GM21367 (cell line): ENCODE data around the gene MCM6.
A peak's percentile ranks its signal among the peaks of the same experiment; 100 is the strongest.

ENCODE experiments used
- ATAC-seq: cut with Tn5 transposase; IDR thresholded peaks from one replicate; pipeline ENCODE4 v1.9.1; 2021; ENCODE audit not compliant: unreplicated experiment

MCM6 gene

DNA sequence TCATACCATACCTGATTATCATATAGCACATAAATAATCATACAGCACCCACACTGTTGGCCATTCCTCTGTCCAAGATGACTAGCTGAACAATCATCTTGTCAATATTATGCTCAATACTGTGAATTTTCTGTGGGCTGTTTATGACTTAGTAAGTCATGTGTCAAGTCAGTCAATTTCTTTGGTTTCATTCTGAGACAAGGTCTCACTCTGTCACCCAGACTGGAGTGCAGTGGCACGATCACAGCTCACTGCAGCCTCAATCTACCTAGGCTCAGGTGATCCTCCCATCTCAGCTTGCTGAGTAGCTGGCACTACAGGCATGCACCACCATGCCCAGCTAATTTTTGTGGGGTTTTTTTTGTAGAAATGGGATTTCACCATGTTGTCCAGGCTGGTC lies 5.7 kb downstream of the MCM6 start:
- peak; percentile 39 for ATAC-seq

DNA sequence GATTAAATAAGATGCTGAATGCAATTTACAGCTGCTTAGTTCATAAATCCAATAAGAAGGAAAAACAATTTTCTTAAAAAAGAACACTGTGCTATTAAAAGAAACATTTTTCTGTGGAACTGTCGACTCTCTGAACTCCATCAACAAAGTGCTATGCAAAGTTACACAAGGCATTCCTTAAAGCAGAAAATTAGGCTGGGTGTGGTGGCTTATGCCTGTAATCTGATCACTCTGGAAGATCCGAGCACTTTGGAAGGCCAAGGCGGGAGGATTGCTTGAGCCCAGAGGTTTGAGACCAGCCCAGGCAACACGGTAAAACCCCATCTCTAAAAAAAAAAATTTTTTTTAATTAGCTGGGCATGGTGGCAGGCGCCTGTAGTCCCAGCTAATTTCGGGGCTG lies 13.0 kb downstream of the MCM6 start:
- ATAC-seq, result no peak

DNA sequence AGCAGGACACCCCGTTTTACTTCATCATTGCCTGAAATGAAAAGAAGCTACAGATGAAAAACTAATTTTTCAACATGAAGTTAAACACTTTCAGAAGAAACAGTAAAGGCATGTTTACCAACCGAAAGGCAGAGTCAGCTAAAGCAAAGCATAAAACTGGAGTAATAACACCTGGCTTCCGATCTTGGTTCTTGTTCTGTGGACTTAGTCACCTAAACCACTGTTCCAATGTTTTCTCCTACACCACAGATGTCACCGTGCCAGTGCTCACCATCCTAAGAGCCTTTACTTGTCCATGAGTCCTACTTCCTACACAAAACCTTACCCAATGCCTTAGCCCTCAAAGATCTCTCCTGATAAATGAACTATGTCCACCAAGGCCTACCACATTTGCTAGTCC lies 13.5 kb downstream of the MCM6 start:
- ATAC-seq, result no peak

DNA sequence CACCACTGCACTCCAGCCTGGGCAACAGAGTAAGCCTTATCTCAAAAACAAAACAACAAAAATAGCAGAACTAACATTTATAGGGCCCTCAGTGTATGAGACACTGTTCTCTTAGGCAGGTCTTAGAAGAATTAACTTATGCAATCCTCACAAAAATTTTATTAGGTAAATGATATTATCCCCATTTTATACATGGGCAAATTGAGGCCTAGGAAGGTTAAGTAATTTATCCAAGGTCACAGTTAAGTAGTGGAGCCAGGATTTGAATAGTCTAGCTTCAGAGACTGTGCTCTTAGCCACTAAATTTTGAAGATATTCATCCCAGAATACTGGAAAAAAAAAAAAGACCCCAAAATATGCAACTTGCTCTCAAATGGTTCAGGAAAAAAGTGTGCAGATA lies 22.8 kb downstream of the MCM6 start:
- no peak for ATAC-seq

DNA sequence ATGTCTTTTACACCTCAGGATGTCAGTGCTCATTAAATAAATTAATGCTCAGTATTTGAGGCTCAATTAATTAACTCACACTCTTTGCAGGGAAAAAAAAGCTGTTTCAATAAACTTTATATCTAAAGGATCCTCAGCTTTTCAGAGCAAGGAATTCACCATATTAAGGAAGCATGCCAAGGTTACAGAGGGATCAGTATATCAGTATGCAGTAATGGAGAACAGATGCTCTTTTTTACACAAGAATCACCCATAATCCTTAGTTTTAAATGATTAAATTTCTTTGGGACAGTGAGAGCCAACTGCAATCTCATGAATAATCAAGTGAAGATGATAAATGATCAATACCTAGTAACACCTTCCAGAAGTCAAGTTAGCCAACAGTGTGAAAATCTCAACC lies 24.4 kb downstream of the MCM6 start:
- ATAC-seq, result no peak

DNA sequence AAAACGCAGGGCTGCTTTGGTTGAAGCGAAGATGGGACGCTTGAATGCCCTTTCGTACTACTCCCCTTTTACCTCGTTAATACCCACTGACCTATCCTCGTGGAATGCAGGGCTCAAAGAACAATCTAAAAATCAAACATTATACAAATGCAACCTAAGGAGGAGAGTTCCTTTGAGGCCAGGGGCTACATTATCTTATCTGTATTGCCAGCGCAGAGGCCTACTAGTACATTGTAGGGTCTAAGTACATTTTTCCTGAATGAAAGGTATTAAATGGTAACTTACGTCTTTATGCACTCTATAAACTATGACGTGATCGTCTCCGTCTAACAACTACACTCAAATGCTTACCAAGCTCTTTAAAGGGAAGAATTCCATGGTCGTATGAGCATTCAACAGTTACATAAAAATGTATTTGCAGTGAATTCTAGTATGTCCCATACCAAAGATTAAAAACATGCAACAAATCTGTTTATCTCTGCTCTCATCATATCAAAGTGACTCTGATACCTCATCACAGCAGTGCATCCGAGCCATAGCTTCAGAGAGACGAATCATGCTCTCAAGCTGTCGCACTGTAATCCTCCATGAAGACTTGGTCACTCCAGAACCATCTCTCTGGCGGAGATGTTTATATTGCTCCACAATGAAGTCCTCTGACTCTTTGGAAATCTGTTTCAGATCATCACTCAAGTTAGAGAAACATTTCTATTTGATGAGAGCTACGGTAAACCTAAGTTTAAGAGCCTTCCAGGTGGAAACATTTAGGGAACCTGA lies 25.2 kb downstream of the MCM6 start:
- ATAC-seq, result no peak

DNA sequence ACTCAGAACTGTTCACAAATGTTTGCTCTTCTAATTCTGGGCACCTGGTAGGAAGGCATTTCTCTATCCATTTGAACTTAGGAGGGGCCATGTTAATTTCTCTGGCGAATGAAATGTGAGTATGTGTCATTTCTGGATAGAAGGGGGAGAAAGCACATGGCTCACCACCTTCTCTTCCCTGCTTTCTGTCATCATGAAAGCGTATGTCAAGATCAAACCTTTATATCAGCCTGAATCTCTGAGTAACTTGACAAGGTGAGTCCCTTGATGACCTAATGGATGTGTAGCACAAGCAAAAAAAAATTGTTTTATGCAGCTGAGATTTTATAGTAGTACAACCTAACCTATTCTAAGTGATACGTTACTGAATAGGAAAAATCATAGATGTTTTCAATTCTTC lies 27.2 kb downstream of the MCM6 start:
- ATAC-seq, result no peak

DNA sequence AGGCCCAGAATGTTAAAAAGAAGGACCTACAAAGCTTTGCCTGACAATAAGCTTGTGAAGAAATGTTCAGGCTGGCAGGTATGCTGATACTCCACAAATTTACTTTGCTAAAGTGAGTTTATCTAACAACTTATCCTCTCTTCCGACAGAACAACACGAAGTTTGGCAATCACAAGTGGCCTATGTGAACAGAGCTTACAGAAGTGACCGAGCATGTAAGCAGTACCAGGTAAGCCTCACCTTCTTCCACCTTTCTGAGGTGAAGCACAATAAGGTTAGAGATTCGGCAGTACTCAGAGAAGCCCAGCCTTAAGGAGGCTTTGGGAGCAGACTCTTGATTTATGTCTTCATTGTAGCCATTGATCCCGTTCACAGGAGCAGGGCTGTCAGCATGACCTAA lies 30.2 kb downstream of the MCM6 start:
- ATAC-seq, result no peak

DNA sequence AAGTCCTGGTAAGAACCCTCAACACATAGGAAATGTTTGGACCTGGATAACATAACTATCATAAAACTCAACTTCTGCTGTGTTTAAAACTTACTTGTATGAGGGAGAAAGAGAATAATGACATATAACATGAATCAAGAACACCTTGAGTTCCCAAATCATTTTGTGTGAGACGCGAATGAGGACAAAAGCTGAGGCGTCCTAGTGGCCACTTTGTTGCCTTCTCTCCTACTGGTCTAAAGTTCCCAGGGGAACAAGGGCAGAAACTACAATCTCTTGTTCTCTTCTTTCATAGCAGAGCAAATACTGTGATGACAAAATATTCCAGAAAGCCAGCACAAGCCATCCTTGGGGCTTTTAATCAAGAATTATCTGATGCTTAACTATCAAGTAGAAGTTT lies 31.0 kb downstream of the MCM6 start:
- no peak for ATAC-seq

DNA sequence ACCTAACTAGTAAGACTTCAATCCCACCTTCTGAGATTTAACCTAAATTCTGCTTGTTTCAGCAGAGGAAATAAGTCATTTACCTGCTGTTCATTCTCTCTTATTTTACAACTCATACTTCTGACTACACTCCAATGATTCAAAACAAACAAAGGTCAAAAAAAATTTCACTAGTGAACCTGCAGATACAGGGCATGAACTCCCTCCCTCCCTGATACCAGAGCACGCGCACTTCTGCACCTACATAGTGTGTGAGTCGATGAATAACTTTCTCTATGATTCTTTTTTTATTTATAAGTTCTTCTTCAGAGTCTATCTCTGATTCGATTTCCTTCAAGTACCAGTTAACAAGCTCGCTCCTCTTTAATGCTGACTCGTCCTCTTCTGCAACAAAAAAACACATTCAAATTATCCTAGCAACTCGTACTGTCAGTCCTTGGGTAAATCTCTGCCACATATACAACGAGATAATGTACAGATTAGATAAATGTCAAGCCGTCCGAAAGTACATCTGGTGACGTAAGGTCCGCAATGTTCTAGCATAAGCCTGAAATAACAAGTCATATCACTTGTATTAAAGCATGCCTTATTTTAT lies 31.8 kb downstream of the MCM6 start:
- no peak for ATAC-seq

DNA sequence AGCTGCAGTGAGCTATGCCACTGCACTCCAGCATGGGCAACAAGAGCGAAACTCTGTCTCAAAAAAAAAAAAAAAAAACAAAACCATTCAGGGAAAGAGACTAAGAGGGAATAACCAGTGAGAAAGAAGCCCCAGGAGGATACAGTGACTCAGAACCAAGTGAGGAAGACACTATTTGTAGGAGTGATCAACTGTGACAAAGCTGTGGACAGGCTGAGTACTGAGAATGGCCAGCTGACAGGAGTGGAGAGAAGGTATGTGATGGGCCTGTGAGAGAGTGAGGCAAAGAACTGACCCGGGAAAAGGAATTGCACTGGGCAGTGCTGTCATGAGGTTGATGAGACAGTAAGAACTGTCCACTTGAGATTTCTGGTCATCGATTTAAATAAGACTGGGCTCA lies 32.6 kb downstream of the MCM6 start:
- ATAC-seq, result no peak

DNA sequence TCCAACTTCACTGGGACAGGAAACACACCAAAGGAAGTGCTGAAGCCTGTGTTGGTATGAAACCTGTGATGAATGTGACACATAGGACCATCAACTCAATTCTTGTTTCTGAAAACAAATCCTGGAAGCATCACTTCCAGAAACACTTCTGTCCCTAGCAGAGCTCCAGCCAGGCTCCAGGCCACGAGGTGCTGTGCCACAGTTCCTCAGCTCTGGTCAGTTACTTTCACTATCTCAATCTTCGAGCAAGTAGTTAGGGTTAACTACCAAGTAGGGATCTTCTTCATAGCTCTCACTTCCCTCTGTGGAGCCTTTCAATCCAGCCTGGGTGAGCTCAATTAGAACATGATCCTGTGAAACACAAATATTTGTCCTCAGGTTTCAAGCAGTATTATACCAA lies 35.6 kb downstream of the MCM6 start:
- ATAC-seq, result no peak

DNA sequence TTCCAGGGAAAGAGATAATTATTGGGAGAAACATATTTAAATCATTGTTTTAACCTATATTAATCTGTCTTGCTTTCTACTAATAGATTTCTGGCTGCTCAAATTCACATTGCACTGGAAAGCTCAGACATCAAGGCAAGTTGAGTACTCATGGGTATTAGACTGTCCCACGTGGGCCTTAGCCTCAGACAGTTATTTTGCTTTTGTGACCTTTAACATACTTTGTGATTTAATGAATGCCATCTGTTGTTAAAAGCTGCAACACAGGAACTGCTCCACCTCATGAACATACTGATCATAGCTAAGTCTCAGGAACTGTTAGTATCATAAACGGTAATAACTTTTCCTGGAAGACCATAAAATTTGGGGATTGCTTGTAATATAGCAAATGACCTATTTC lies 36.5 kb downstream of the MCM6 start:
- no peak for ATAC-seq

DNA sequence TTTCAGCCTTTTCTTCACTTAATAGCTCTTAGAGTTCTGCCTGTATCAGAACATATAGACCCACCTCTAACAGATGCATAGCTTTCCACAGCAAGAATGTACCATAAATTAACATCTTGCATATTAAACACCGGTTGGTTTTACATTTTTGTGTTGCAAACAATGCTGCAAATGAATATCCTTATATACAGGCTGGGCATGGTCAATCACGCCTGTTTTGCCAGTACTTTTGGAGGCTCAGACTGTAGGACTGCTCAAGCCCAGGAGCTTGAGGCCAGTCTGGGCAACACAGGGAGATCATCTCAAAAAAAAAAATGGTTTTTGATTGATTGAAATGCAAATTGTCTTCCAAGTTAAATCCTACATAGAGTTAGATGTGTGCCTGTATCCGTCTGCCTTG lies 37.7 kb downstream of the MCM6 start:
- ATAC-seq, result no peak

DNA sequence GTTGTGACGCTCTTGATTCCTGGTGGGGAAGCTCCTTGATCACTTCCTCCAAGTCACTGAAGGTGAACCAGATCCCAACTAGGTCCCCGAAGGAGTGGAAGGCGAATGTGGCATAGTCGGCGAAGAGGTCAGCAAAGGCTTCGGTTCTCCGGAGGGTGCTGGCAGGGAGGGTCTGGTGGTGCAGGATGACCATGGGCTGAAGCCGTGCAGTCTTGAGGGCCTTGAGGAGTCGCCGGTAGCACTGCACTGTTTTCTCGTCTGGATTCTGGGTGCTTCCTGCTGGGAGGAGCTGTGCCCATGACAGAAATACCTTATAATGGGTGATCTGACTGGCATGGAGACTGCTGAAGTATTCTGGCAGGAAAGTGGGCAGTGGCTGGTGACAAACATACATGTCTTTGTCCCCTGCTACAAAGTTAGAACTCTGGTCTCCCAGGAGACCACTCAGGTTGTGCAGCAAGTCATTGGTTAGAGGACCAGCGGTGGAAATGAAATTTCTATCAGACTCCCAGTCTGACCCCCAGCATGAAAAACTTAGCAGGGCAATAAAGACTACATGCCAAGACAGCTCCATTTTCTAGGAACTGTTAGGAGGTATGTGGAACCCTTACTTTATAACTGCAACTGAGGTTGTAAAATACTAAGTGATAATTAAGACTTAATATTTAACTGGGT lies 39.5 kb downstream of the MCM6 start, which contains the start of gene LCT:
TSS of gene LCT (minus strand) at position 589 of the 675 bp plus-strand sequence. CDS start at position 574, 15 bp downstream.
- no peak for ATAC-seq

DNA sequence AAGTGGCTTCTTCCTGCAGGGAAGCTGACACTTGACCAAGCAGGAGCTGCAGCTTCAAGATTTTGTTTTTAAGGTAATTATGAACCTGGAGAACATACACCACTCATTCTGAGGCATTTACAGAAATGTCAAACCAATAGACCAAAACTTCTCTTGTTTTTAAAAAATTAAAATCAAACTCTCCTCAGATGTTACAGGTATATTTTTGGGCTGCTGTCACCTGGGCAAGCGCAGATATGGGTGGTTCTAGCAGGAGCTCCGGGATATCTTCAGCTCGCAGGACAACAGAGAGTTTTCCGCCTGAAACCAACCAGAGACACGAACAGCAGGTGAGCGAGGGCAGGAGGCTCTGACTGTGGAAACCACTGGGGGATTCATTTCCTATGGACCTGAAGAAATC lies 43.4 kb downstream of the MCM6 start:
- ATAC-seq, result no peak

DNA sequence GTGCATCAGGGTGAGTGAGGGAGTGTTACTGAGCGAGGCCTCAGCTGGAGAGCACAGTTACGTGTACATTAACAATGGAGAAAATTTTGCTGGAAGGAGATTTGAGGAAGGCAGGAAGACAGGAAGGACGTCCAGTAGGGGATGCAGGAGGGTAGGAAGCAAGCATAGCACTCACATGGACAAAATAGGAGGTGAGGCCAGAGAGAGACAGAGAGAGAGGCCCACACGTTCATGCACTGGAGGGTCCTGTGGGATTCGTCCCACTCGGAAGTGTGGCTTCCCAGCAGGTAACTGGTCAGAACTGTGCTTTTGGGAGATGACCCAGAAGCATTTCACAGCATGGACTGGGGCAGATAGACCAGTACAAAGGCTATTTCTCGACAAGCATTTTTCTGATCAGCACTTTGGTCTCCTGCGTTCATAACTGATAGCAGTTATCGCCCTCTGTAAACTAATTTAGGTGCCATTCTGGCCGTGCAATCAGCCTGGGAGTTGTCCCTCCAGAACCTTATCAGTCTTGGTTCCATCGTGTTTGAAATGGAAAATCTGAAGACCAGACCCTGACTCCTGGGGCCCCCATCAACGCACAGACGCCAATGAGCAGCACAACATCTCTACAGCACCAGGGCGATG lies 44.9 kb downstream of the MCM6 start:
- ATAC-seq, result no peak

DNA sequence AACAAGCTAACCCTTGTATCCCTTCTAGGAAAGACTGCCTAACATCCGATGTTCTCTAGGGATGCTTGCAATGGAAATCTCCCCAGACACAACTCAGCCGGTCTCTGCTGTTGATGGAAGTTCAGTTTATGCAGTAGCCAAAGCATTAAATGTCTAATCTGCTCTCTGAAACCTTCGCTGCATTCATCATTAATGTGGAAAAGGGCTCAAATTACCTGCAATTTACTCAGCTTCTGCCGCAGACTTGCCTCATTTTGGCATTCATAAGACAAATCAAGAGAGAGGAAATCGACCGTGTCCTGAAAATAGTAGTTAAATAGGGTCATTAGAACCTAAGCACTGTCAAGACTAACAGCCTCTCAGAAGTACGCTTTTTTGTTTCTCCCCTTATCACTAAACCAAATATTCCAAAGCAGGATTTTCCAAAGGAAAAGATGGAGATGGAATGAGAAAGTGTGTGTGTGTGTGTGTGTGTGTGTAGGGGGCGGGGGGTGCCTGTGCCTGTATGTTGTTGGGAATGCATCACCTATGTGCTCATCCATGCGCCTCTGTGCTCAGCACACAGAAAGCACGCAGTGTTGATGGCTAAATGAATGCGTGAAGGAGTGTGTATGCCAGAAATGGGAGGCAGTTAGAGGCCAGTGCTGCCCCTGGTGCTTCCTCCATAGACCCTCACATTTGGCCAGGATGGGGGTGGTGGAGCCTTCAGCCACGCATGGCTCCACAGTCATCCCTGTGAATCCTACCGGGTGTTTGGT lies 46.7 kb downstream of the MCM6 start:
- no peak for ATAC-seq

DNA sequence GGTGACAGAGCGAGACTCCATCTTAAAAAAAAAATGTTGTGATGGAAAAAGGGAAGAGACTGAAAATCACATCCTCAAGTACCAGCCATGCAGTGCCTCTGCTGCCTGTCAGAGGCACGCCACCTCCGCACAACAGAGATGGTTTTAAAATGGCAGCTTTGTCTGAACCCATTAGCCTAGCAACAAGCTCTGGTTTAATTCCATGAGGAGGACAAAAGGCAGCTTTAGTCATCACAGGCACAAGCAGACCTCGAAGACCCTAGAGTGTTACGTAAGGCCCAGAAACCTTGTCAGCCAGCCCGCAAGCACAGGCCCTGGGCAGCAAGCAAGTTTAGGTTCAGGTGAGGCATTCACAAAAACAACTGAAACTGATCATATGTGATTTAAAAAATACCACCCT lies 49.7 kb downstream of the MCM6 start:
- ATAC-seq, result no peak

DNA sequence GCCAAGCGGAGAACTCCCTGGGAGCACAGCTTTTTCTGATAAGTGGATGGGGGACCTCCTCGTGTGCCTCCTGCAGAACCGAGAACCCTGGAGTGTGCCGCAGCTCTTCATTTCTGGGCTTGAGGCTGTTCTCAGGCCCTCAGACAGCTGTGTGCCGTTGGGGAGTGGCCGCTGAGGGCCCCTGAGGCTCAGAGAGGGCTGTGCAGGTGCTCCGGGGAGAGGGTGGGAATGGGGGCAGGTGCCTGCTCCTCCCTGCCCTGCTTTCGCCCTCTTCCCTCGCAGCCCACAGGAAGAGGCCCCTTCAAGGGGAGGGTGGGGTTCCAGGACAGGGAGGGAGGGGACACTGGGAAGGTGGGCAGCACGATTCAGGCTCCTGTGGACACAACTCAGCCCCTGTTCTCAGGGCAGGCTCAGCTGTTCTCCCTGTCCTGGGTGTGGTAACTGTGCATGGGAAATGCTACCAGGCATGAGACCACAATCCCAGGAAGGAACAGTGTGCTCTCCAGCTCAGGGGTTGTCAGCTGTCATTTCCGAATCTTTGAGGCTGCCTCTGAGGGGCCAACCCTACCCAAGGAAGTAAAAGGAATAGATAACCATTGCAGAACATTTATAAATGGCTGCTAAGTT lies 50.6 kb downstream of the MCM6 start:
- ATAC-seq, result no peak

DNA sequence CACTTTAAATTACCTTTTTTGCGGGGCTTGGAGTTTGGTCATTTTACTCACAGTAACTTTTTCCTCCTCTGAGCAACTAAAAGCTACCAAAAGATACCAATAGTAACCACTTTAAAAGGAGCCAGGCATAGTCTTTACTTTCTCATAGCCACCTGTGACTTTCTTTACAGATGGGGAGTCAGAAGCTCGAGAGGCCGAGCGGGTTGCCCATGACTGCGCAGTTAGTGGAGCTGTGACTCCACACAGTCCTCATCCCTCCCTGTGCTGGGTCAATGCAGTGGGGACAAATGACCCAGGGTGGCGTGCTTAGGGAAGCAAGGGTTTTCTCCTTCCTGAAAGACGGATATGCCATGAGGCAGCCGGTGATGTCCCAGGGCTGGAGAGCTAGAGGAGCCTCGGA lies 51.1 kb downstream of the MCM6 start:
- no peak for ATAC-seq
